Mammary microvascular endothelial cell (primary cell): ENCODE measurements around the gene LIX1L. TPM values are rescaled to one million over a fixed set of nuclear protein-coding genes. Genes with fewer than 3 reads are reported as not detected.

Source experiments
- total RNA-seq: library from RNA; depleted of rRNA; stranded (reverse); fragments of >200 nt; gene quantifications from 2 replicates; pipeline ENCODE4 v1.2.3, GENCODE V29; 2015

LIX1L gene
- 41.1 and 45.0 TPM in 2 replicates for total RNA-seq

GRCh38 chr1:145957443-145958319 lies at the start of gene LIX1L:
Gene LIX1L, minus strand, starts transcription at chr1:145958017. Its CDS starts 90 bp downstream, at chr1:145957927.

GRCh38 chr1:145996433-145997015 lies 38.7 kb upstream of the LIX1L start, which contains the start of gene TXNIP:
Gene TXNIP, minus strand, starts transcription at chr1:145996579. Its CDS starts 313 bp downstream, at chr1:145996266.

GRCh38 chr1:145964328-145965118 lies 6.7 kb upstream of the LIX1L start, which contains the start of the genes ANKRD34A and POLR3GL:
Gene ANKRD34A, minus strand, starts transcription at chr1:145964575. Its CDS starts 2,816 bp downstream, at chr1:145961759.
Gene POLR3GL, plus strand, starts transcription at chr1:145964690. Its CDS starts 10,176 bp downstream, at chr1:145974866.

DNA sequence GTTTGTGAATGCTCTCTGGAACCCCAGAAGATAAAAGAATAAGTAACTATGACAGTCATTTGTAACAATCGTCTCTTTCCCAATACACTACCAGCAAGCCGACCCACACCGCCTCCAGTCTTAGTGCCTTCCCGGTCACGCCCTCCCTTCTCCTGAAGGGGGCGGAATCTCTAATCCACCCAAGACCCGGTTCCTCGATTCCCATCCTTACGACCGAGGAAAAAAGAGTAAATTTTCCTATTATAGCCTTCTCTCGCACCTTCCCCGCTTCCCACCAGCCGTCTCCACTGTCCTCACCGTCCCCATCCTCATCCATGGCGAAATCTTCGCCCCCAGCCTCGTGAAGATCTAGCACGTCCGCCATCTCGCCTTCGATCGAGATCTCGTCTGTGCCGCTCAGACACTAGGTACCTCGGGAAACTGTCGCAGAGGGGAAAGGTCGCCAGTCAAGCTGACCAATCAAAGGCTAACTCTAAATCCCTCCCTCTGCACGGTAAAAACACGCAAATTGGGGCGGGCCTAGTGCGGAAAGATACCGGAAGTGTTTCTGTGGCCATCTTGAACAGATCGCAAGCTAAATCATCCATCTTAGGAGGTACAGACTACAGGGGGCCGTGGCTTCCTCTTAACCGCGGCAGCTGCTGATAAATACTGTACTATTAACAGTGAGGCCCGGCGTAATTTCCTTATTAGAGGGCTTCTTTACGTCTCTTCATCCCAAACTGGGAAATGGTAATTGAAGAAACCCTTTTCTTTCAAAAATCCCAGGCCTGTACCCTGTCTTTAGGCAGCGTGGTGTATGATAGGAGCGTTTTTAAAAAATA lies 30.5 kb downstream of the LIX1L start, which contains the start of gene RBM8A:
RBM8A (minus strand) TSS at position 422 of the 824 bp plus-strand sequence; CDS start at position 364, 58 bp downstream.

DNA sequence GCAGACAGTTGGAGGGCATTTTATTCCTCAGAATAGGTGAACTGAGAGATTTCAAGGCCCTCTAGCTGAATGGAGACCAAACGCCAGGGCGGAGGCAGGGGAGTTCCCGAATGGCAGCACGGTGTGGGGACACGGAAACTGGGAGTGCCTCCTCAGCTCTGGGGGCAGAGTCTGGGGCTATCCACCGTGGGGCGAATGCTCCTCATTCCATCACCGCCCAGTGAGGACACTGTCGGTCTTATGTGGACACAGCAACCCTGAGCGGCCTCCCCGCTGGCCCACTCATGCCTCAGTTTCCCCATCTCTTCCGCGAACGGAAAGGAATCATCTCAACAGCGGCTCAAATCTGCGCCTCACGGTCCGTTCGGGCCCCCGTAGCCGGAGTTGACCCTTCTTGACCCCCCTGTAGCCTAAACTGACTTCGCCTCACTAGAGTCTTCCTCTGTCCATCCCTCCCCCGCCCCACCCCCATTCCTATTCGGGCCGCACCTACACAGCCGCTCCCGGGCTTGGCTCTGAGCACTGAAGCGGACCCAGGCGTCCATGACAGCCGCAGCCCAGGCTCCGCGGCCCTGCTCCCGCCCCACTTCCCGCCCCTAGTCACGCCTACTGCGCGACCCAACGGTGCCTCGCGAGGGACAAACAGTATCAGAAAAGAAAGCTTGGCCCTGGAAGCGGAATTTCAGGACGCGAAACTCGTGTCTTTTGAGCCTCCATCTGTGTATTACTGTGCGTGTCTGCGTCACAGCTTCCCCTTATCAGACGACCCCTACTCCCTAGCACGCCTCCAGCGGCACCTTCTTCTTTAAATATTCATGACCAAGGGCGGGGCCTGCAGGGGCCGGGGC lies 39.4 kb downstream of the LIX1L start, which contains the start of gene PEX11B:
PEX11B (minus strand) TSS at position 574 of the 848 bp plus-strand sequence; CDS start at position 545, 29 bp downstream.

GRCh38 chr1:145885738-145886287 lies 72.0 kb downstream of the LIX1L start, which contains the start of gene ANKRD35:
Gene ANKRD35, minus strand, starts transcription at chr1:145885866. Its CDS starts 108 bp downstream, at chr1:145885758.

Other genes with a start within 250 kb of the LIX1L start
- not detected in 2 replicates for gene CD160, start 238.5 kb downstream of the LIX1L start, total RNA-seq
- gene RNF115, start 133.9 kb downstream of the LIX1L start, total RNA-seq, result 15.6 and 16.7 TPM in 2 replicates
- 31.8 and 33.6 TPM in 2 replicates for gene POLR3C, start 133.8 kb downstream of the LIX1L start, total RNA-seq
- 4.1 and 5.9 TPM in 2 replicates for gene NUDT17, start 112.4 kb downstream of the LIX1L start, total RNA-seq
- gene PIAS3, start 98.9 kb downstream of the LIX1L start, total RNA-seq, result 19.3 and 21.2 TPM in 2 replicates
- 1.0 and 1.3 TPM in 2 replicates for gene ANKRD35, start 72.2 kb downstream of the LIX1L start, total RNA-seq
- gene ITGA10, start 48.0 kb downstream of the LIX1L start, total RNA-seq, result 10.0 and 10.2 TPM in 2 replicates
- gene PEX11B, start 39.3 kb downstream of the LIX1L start, total RNA-seq, result 22.0 and 24.6 TPM in 2 replicates
- 198 and 213 TPM in 2 replicates for gene RBM8A, start 30.5 kb downstream of the LIX1L start, total RNA-seq
- gene ANKRD34A, start 6.6 kb upstream of the LIX1L start, total RNA-seq, result 0.05 and 0.07 TPM in 2 replicates
- gene POLR3GL, start 6.7 kb upstream of the LIX1L start, total RNA-seq, result 15.9 and 20.9 TPM in 2 replicates
- gene TXNIP, start 38.6 kb upstream of the LIX1L start, total RNA-seq, result 29.6 and 30.1 TPM in 2 replicates
- not detected in 2 replicates for gene HJV, start 63.7 kb upstream of the LIX1L start, total RNA-seq
- under 0.01 and 0.13 TPM in 2 replicates for gene NBPF10, start 186.8 kb upstream of the LIX1L start, total RNA-seq